Stimulated activated naive CD8-positive, alpha-beta T cell treated with anti-CD3 and anti-CD28 coated beads, Interleukin-15, Interleukin-2, amounts not matched to agents 100 ng/mL and 50 ng/mL, for 24 hours (primary cell): ENCODE data around the gene NEDD9.

Experiments
- H3K27ac Mint-ChIP-seq: one replicate; pipeline ENCODE4 v1.8.0; 2021; ENCODE audit warnings: mild to moderate bottlenecking, mixed read lengths
- H3K27me3 Mint-ChIP-seq: one replicate; pipeline ENCODE4 v1.8.0; 2021; ENCODE audit warnings: mixed read lengths
- H3K36me3 Mint-ChIP-seq: one replicate; pipeline ENCODE4 v1.8.0; 2021; ENCODE audit warnings: low read depth, mixed read lengths
- H3K4me1 Mint-ChIP-seq: one replicate; pipeline ENCODE4 v1.8.0; 2021; ENCODE audit warnings: low read depth, mixed read lengths
- H3K4me3 Mint-ChIP-seq: one replicate; pipeline ENCODE4 v1.8.0; 2021; ENCODE audit warnings: mild to moderate bottlenecking, mixed read lengths
- H3K9me3 Mint-ChIP-seq: one replicate; pipeline ENCODE4 v1.8.0; 2021; ENCODE audit warnings: mixed read lengths

The NEDD9 gene

GRCh38 chr6:11232193-11232769 is at the start of gene NEDD9:
Gene NEDD9, minus strand, starts transcription at chr6:11232668. Its CDS starts 153 bp downstream, at chr6:11232515.
- Mint-ChIP-seq H3K36me3 (peaks cover 9% of the 10 kb centered on the region), H3K9me3 (no peaks in the 10 kb centered on the region), H3K4me3 (peak within 1 kb of the TSS; percentile 83), H3K27ac (peak within 1 kb of the TSS; percentile 95), H3K4me1 (peaks cover 76% of the 10 kb centered on the region), H3K27me3 (no peaks in the 10 kb centered on the region)

GRCh38 chr6:11282245-11282644 is 49.8 kb upstream of the NEDD9 start:
- Mint-ChIP-seq H3K4me3 (no peak overlapping the region), H3K36me3 (peaks cover 28% of the 10 kb centered on the region)

GRCh38 chr6:11280394-11280793 is 47.9 kb upstream of the NEDD9 start:
- peaks cover 38% of the 10 kb centered on the region for H3K4me1 Mint-ChIP-seq
- no peak overlapping the region for H3K4me3 Mint-ChIP-seq
- H3K27ac Mint-ChIP-seq = no peak overlapping the region
- H3K9me3 Mint-ChIP-seq = no peaks in the 10 kb centered on the region
- H3K27me3 Mint-ChIP-seq = no peaks in the 10 kb centered on the region
- H3K36me3 Mint-ChIP-seq = peaks cover 26% of the 10 kb centered on the region

More at GRCh38 chr6:11282245-11282644, 49.8 kb upstream of the NEDD9 start:
- Mint-ChIP-seq H3K4me1 (peaks cover 20% of the 10 kb centered on the region), H3K9me3 (no peaks in the 10 kb centered on the region), H3K27me3 (no peaks in the 10 kb centered on the region), H3K27ac (no peak overlapping the region)

GRCh38 chr6:11279284-11279689 is 46.8 kb upstream of the NEDD9 start:
- no peak overlapping the region for H3K27ac Mint-ChIP-seq
- no peaks in the 10 kb centered on the region for H3K27me3 Mint-ChIP-seq
- H3K4me1 Mint-ChIP-seq = peaks cover 47% of the 10 kb centered on the region
- H3K9me3 Mint-ChIP-seq = no peaks in the 10 kb centered on the region
- peaks cover 24% of the 10 kb centered on the region for H3K36me3 Mint-ChIP-seq
- no peak overlapping the region for H3K4me3 Mint-ChIP-seq

GRCh38 chr6:11278207-11278559 is 45.7 kb upstream of the NEDD9 start:
- H3K4me1 Mint-ChIP-seq = peaks cover 47% of the 10 kb centered on the region
- peaks cover 26% of the 10 kb centered on the region for H3K36me3 Mint-ChIP-seq
- no peaks in the 10 kb centered on the region for H3K9me3 Mint-ChIP-seq
- peak overlapping the region; percentile 60 for H3K4me3 Mint-ChIP-seq
- H3K27me3 Mint-ChIP-seq = no peaks in the 10 kb centered on the region
- peak overlapping the region; percentile 95 for H3K27ac Mint-ChIP-seq

GRCh38 chr6:11277275-11278206 is 45.1 kb upstream of the NEDD9 start:
- H3K9me3 Mint-ChIP-seq = no peaks in the 10 kb centered on the region
- peak overlapping the region; percentile 95 for H3K27ac Mint-ChIP-seq
- H3K36me3 Mint-ChIP-seq = peaks cover 31% of the 10 kb centered on the region
- peak overlapping the region; percentile 60 for H3K4me3 Mint-ChIP-seq
- H3K27me3 Mint-ChIP-seq = no peaks in the 10 kb centered on the region
- H3K4me1 Mint-ChIP-seq = peaks cover 47% of the 10 kb centered on the region

- Mint-ChIP-seq H3K27me3 (no peaks in the 10 kb centered on the region), H3K4me1 (peaks cover 47% of the 10 kb centered on the region), H3K36me3 (peaks cover 38% of the 10 kb centered on the region), H3K4me3 (no peak overlapping the region), H3K9me3 (no peaks in the 10 kb centered on the region), H3K27ac (peak overlapping the region; percentile 95)
Measured at GRCh38 chr6:11276911-11277274, 44.4 kb upstream of the NEDD9 start.

- no peak overlapping the region for H3K4me3 Mint-ChIP-seq
- peaks cover 41% of the 10 kb centered on the region for H3K36me3 Mint-ChIP-seq
- no peaks in the 10 kb centered on the region for H3K9me3 Mint-ChIP-seq
- peaks cover 47% of the 10 kb centered on the region for H3K4me1 Mint-ChIP-seq
- H3K27me3 Mint-ChIP-seq = no peaks in the 10 kb centered on the region
- H3K27ac Mint-ChIP-seq = peak overlapping the region; percentile 95
Measured at GRCh38 chr6:11276228-11276627, 43.8 kb upstream of the NEDD9 start.

GRCh38 chr6:11275598-11275997 is 43.1 kb upstream of the NEDD9 start:
- H3K4me3 Mint-ChIP-seq = peak overlapping the region; percentile 36
- H3K4me1 Mint-ChIP-seq = peaks cover 47% of the 10 kb centered on the region
- H3K9me3 Mint-ChIP-seq = no peaks in the 10 kb centered on the region
- H3K27ac Mint-ChIP-seq = peak overlapping the region; percentile 95
- H3K27me3 Mint-ChIP-seq = no peaks in the 10 kb centered on the region
- peaks cover 36% of the 10 kb centered on the region for H3K36me3 Mint-ChIP-seq

- peaks cover 31% of the 10 kb centered on the region for H3K36me3 Mint-ChIP-seq
- H3K27ac Mint-ChIP-seq = no peak overlapping the region
- peaks cover 40% of the 10 kb centered on the region for H3K4me1 Mint-ChIP-seq
- H3K4me3 Mint-ChIP-seq = no peak overlapping the region
- H3K27me3 Mint-ChIP-seq = no peaks in the 10 kb centered on the region
- H3K9me3 Mint-ChIP-seq = no peaks in the 10 kb centered on the region
Measured at GRCh38 chr6:11273406-11274065, 41.1 kb upstream of the NEDD9 start.

GRCh38 chr6:11272491-11273192 is 40.2 kb upstream of the NEDD9 start:
- Mint-ChIP-seq H3K27ac (no peak overlapping the region), H3K4me3 (no peak overlapping the region), H3K27me3 (no peaks in the 10 kb centered on the region), H3K4me1 (peaks cover 31% of the 10 kb centered on the region), H3K9me3 (no peaks in the 10 kb centered on the region), H3K36me3 (peaks cover 31% of the 10 kb centered on the region)

- peaks cover 31% of the 10 kb centered on the region for H3K36me3 Mint-ChIP-seq
- no peaks in the 10 kb centered on the region for H3K27me3 Mint-ChIP-seq
- peaks cover 19% of the 10 kb centered on the region for H3K4me1 Mint-ChIP-seq
- H3K27ac Mint-ChIP-seq = no peak overlapping the region
- H3K4me3 Mint-ChIP-seq = no peak overlapping the region
- no peaks in the 10 kb centered on the region for H3K9me3 Mint-ChIP-seq
Measured at GRCh38 chr6:11271228-11272020, 39.0 kb upstream of the NEDD9 start.

GRCh38 chr6:11270030-11271027 is 37.9 kb upstream of the NEDD9 start:
- H3K9me3 Mint-ChIP-seq = no peaks in the 10 kb centered on the region
- no peak overlapping the region for H3K27ac Mint-ChIP-seq
- H3K27me3 Mint-ChIP-seq = no peaks in the 10 kb centered on the region
- no peak overlapping the region for H3K4me3 Mint-ChIP-seq
- H3K36me3 Mint-ChIP-seq = peaks cover 26% of the 10 kb centered on the region
- H3K4me1 Mint-ChIP-seq = peaks cover 9% of the 10 kb centered on the region
